ENCODE measurements around the gene ITCH.
A peak's percentile ranks its signal among the peaks of the same experiment; 100 is the strongest.

The ITCH gene

GRCh38 chr20:34553366-34553867, 190.3 kb downstream of the ITCH start:
- DNase-seq (ENCODE audit: low spot score): no peak

DNA sequence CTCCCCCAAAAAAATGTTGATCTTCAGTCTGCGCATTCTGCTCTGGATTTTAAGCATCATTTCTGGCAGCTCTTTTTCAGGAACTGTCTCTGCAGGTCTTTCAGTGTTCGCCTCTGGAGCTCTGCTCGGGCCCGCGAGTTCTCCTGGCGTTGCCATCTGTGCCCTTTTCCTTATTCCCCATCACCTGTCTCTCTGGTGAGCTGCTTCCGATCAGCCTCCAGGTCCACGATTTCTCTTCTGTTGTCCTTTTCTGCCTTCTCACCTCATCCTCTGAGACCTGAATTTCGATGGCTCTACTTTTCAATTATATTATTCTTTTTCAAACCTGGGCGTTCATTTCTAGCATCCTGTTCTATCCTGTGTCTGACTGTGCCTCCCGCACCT, 194.9 kb downstream of the ITCH start:
- DNase-seq (ENCODE audit: low spot score): no peak

DNA sequence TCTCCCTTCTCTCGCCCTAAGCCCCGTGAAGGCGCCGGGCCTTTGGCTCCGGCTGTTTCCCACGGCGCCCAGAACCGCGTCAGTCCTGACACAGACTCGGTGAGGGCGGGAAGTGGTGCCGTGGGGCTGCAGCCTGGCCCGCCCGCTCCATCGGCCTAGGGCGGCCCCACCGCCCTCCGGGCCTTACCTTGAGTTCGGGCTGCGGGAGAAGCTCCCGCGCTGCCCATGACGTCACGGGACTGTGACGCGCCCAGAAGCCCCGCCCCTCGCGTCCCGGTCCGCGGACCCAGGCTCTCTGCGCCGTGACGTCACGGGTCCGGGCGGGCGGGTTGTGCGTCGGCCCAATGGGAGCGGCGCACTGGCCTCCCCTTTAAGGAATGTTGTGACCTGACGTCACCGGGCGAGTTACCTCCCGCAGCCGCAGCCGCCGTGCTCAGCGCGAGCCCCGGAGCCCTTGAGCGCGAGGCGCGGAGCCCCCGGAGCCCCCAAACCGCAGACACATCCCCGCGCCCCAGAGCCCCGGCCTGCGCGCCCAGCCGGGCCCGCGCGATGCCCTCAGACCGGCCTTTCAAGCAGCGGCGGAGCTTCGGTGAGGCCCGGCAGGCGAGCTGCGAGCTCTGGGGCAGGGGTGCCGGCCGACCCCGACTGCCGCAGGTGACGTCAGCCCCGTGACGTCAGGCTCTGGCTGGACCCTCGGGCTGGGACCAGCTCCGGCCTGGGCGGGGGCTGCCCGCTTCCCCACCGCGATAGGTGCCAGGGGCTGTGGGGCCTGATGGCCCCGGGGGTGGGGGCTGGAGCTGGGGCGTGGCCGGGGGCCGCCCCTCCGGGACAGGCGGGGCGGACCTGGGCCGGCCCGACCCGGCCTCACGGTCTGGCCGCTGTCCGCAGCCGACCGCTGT, 195.5 kb downstream of the ITCH start, which contains the start of gene MAP1LC3A:
MAP1LC3A (plus strand) TSS at position 399 of the 899 bp plus-strand sequence; CDS start at position 550, 151 bp downstream.
- DNase-seq (ENCODE audit: low spot score): peak; percentile 93

- DNase-seq (ENCODE audit: low spot score): no peak
Measured at GRCh38 chr20:34559311-34560140, 196.5 kb downstream of the ITCH start.

GRCh38 chr20:34560141-34560523, 197.1 kb downstream of the ITCH start:
- DNase-seq (ENCODE audit: low spot score): no peak

DNA sequence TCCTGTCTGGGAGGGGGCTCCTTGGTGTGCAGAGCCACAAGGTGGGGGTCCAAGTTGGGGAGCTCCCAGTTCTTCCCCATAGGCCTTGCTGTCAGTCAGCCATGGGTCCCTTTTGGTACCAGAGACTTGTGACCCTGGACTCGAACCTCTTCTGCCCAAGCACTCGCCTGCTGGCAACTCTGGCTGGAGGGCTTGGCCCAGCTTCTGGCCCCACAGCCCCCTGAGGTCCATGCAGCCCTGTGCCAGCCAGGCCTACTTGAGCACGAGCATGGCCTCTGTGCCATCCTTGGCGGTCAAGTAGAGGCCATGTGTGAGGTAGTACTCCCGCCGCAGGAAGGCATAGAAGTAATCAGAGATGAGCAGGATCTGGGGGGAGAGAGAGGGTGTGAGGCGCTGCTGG, 197.5 kb downstream of the ITCH start:
- DNase-seq (ENCODE audit: low spot score): no peak
